H1 (cell line): ENCODE data around the gene ITGB1BP1. TPM values are rescaled to one million over a fixed set of nuclear protein-coding genes. Genes with fewer than 3 reads are reported as not detected.

Experiments used
- CTCF ChIA-PET: fragments of 300-600 bp; sonication (Branson Sonifier 250); formaldehyde crosslinking; loops from one replicate; lab custom pipeline; 2021; ENCODE audit not compliant: partially characterized antibody; lab: Charles Lee
- POLR2A ChIA-PET: fragments of 300-600 bp; sonication (Branson Sonifier 250); formaldehyde crosslinking; loops from one replicate; lab custom pipeline; 2021; ENCODE audit warnings: inconsistent platforms; ENCODE audit not compliant: partially characterized antibody; lab: Charles Lee
- DNase-seq, 2 experiments: peaks; one replicate each; pipeline versions ENCODE4 v3.0.0 to v3.0.0-alpha.2; 2010 to 2022; ENCODE audit warnings: low spot score in 2 of 2, low read depth in 1 of 2, mixed read lengths in 1 of 2
- FAIRE-seq: peaks from 2 replicates; lab custom pipeline; 2011; peaks lifted over from hg19 to GRCh38; lab: Jason Lieb, UNC
- H2AFZ ChIP-seq: 2 replicates; pipeline ENCODE4 v1.8.1; 2012; ENCODE audit warnings: low read length, inconsistent platforms
- H2AK5ac ChIP-seq: 2 replicates; pipeline ENCODE4 v1.6.1; 2013; ENCODE audit warnings: low read depth, low read length
- H2BK120ac ChIP-seq: replicated peaks from 2 replicates; pipeline ENCODE3; 2013; ENCODE audit warnings: low read depth, low read length, inconsistent platforms
- H2BK12ac ChIP-seq: 2 replicates; pipeline ENCODE4 v1.6.1; 2013; ENCODE audit warnings: low read depth, low read length
- H2BK15ac ChIP-seq: 2 replicates; pipeline ENCODE4 v1.6.1; 2013; ENCODE audit warnings: low read length
- H2BK20ac ChIP-seq: 2 replicates; pipeline ENCODE4 v1.6.1; 2013; ENCODE audit warnings: low read length
- H2BK5ac ChIP-seq: 2 replicates; pipeline ENCODE4 v1.6.1; 2013; ENCODE audit warnings: low read depth, low read length
- H3K14ac ChIP-seq: 2 replicates; pipeline ENCODE4 v1.6.1; 2013; ENCODE audit warnings: inconsistent platforms; ENCODE audit not compliant: insufficient read length
- H3K18ac ChIP-seq: 2 replicates; pipeline ENCODE4 v1.6.1; 2013; ENCODE audit warnings: low read length; ENCODE audit errors: extremely low read depth
- H3K23ac ChIP-seq: 2 replicates; pipeline ENCODE4 v1.6.1; 2013; ENCODE audit warnings: inconsistent platforms; ENCODE audit not compliant: insufficient read length
- H3K23me2 ChIP-seq: 2 replicates; pipeline ENCODE4 v1.6.1; 2013; ENCODE audit warnings: low read depth, low read length
- H3K27ac ChIP-seq: 2 replicates; pipeline ENCODE4 v1.6.1; 2011; ENCODE audit warnings: low read depth, low read length, inconsistent platforms
- H3K27me3 ChIP-seq, 4 experiments: replicated peaks in 1 of 4; 1 replicate in 1 of 4; 2 replicates in 3 of 4; pipeline versions ENCODE4 v1.6.1 to v1.8.1; 2011 to 2013; ENCODE audit warnings: low read length in 3 of 4, mild to moderate bottlenecking in 3 of 4, inconsistent platforms in 2 of 4, mixed read lengths in 2 of 4, moderate library complexity in 1 of 4; ENCODE audit not compliant: control insufficient read depth in 3 of 4, insufficient read depth in 3 of 4; ENCODE audit errors: extremely low read depth in 1 of 4
- H3K36me3 ChIP-seq, 4 experiments: 2 replicates each; pipeline versions ENCODE4 v1.6.1 to v1.8.1; 2011 to 2013; ENCODE audit warnings: mild to moderate bottlenecking in 4 of 4, low read length in 3 of 4, moderate library complexity in 2 of 4, control low read depth in 1 of 4, inconsistent platforms in 1 of 4; ENCODE audit not compliant: insufficient read depth in 4 of 4, control insufficient read depth in 2 of 4
- H3K4ac ChIP-seq: replicated peaks from 2 replicates; pipeline ENCODE3; 2013; ENCODE audit warnings: low read length, low read depth, mixed read lengths, inconsistent platforms; ENCODE audit not compliant: insufficient read length
- H3K4me1 ChIP-seq, 4 experiments: replicated peaks in 1 of 4; 1 replicate in 1 of 4; 2 replicates in 3 of 4; pipeline versions ENCODE4 v1.6.1 to v1.8.1; 2011 to 2013; ENCODE audit warnings: low read length in 3 of 4, inconsistent platforms in 2 of 4, mixed read lengths in 1 of 4; ENCODE audit not compliant: insufficient read depth in 4 of 4, control insufficient read depth in 3 of 4
- H3K4me2 ChIP-seq, 2 experiments: 2 replicates each; pipeline versions ENCODE4 v1.6.1 to v1.8.1; 2011 to 2013; ENCODE audit warnings: low read depth in 2 of 2, low read length in 2 of 2, control low read depth in 1 of 2, inconsistent platforms in 1 of 2, mild to moderate bottlenecking in 1 of 2; ENCODE audit not compliant: insufficient read depth in 1 of 2
- H3K4me3 ChIP-seq, 4 experiments: fragments of 200-600, 300-600 bp in 1 of 4; sonication (generic), shearing (Covaris generic), sonication (Bioruptor Twin) in 1 of 4; 2 replicates each; pipeline versions ENCODE4 v1.5.1 to v1.8.1; 2011 to 2016; ENCODE audit warnings: low read length in 4 of 4, low read depth in 3 of 4, control low read depth in 2 of 4, inconsistent platforms in 2 of 4, mild to moderate bottlenecking in 2 of 4, mixed read lengths in 1 of 4, moderate library complexity in 1 of 4; ENCODE audit not compliant: insufficient read depth in 2 of 4; ENCODE audit errors: extremely low read depth in 1 of 4
- H3K56ac ChIP-seq: replicated peaks from 2 replicates; pipeline ENCODE3; 2013; ENCODE audit warnings: low read depth, mild to moderate bottlenecking, mixed read lengths, low read length, inconsistent platforms; ENCODE audit not compliant: insufficient read length
- H3K79me1 ChIP-seq: 2 replicates; pipeline ENCODE4 v1.6.1; 2013; ENCODE audit warnings: low read depth, low read length, control low read depth
- H3K79me2 ChIP-seq, 2 experiments: 2 replicates each; pipeline versions ENCODE4 v1.6.1 to v1.8.1; 2012 to 2013; ENCODE audit warnings: low read length in 2 of 2, mild to moderate bottlenecking in 2 of 2, inconsistent platforms in 1 of 2; ENCODE audit not compliant: insufficient read depth in 2 of 2, control insufficient read depth in 1 of 2
- H3K9ac ChIP-seq, 4 experiments: replicated peaks in 1 of 4; 1 replicate in 1 of 4; 2 replicates in 3 of 4; pipeline versions ENCODE4 v1.6.1 to v1.8.1; 2011 to 2013; ENCODE audit warnings: low read depth in 3 of 4, low read length in 3 of 4, control low read depth in 2 of 4, mild to moderate bottlenecking in 2 of 4, moderate library complexity in 2 of 4, inconsistent platforms in 1 of 4; ENCODE audit errors: extremely low read depth in 1 of 4
- H3K9me3 ChIP-seq, 2 experiments: 2 replicates each; pipeline versions ENCODE4 v1.6.1 to v1.8.1; 2012 to 2013; ENCODE audit warnings: mild to moderate bottlenecking in 2 of 2, moderate library complexity in 2 of 2, control low read depth in 1 of 2, inconsistent platforms in 1 of 2, low read depth in 1 of 2, low read length in 1 of 2, mixed read lengths in 1 of 2; ENCODE audit not compliant: insufficient read depth in 2 of 2
- H4K20me1 ChIP-seq, 2 experiments: replicated peaks in 1 of 2; 2 replicates each; pipeline versions ENCODE3 to v1.8.1; 2011 to 2013; ENCODE audit warnings: inconsistent platforms in 2 of 2, low read length in 2 of 2, mild to moderate bottlenecking in 1 of 2; ENCODE audit not compliant: insufficient read depth in 2 of 2, control insufficient read depth in 1 of 2
- H4K5ac ChIP-seq: 2 replicates; pipeline ENCODE4 v1.6.1; 2013; ENCODE audit warnings: low read length, low read depth, mixed read lengths, inconsistent platforms; ENCODE audit not compliant: insufficient read length
- H4K8ac ChIP-seq: 2 replicates; pipeline ENCODE4 v1.8.0; 2013; ENCODE audit warnings: mild to moderate bottlenecking, moderate library complexity, low read length, inconsistent platforms; ENCODE audit not compliant: insufficient read depth; ENCODE audit errors: extremely low read depth
- H4K91ac ChIP-seq: replicated peaks from 2 replicates; pipeline ENCODE3; 2013; ENCODE audit warnings: low read length, mixed read lengths, inconsistent platforms; ENCODE audit not compliant: insufficient read length
- ASH2L ChIP-seq: fragments of 200-600, 300-600 bp; sonication (generic); IDR thresholded peaks from one replicate; pipeline ENCODE4 v1.7.1; 2017; ENCODE audit warnings: low read length
- BRCA1 ChIP-seq: IDR thresholded peaks from 2 replicates; pipeline ENCODE4 v1.6.1; 2012; ENCODE audit warnings: low read depth, low read length, improper control_type of control experiment
- CREB1 ChIP-seq: IDR thresholded peaks from 2 replicates; pipeline ENCODE4 v1.6.1; 2012; ENCODE audit warnings: inconsistent platforms
- E2F6 ChIP-seq: IDR thresholded peaks from 2 replicates; pipeline ENCODE4 v1.6.1; 2012; ENCODE audit warnings: inconsistent platforms
- GTF2F1 ChIP-seq: IDR thresholded peaks from 2 replicates; pipeline ENCODE4 v1.6.1; 2012; ENCODE audit warnings: low read depth, low read length, improper control_type of control experiment, borderline replicate concordance
- JUND ChIP-seq: IDR thresholded peaks from 2 replicates; pipeline ENCODE4 v1.6.1; 2011; ENCODE audit warnings: mild to moderate bottlenecking, improper control_type of control experiment, low read length
- KDM5A ChIP-seq: fragments of 200-600 bp; IDR thresholded peaks from 2 replicates; pipeline ENCODE4 v1.7.1; 2012; ENCODE audit warnings: mild to moderate bottlenecking, low read length, inconsistent platforms, mixed read lengths
- RBBP5 ChIP-seq: IDR thresholded peaks from 2 replicates; pipeline ENCODE4 v1.7.1; 2012; ENCODE audit warnings: low read depth, mild to moderate bottlenecking, inconsistent platforms, low read length, moderate library complexity, borderline replicate concordance
- RFX5 ChIP-seq: IDR thresholded peaks from 2 replicates; pipeline ENCODE4 v1.6.1; 2011; ENCODE audit warnings: low read depth, low read length, improper control_type of control experiment, borderline replicate concordance
- RXRA ChIP-seq: IDR thresholded peaks from 2 replicates; pipeline ENCODE4 v1.6.1; 2011; ENCODE audit warnings: low read depth, mild to moderate bottlenecking, low read length, moderate library complexity; ENCODE audit not compliant: insufficient read depth
- SIRT6 ChIP-seq: IDR thresholded peaks from one replicate; pipeline ENCODE4 v1.7.1; 2012; ENCODE audit warnings: low read length, inconsistent platforms
- TEAD4 ChIP-seq: IDR thresholded peaks from 2 replicates; pipeline ENCODE4 v1.6.1; 2012; ENCODE audit warnings: low read depth, low read length, inconsistent platforms, mixed read lengths
- WGBS, 2 experiments: shearing (Covaris generic) in 1 of 2; methylation state at CpG; one replicate each; pipeline versions ENCODE4 v1.1.6 to v1.1.7; 2013 to 2015; ENCODE audit warnings: low lambda C conversion rate in 2 of 2, mixed read lengths in 2 of 2, inconsistent platforms in 1 of 2, low coverage in 1 of 2, missing lambda C conversion rate in 1 of 2; ENCODE audit not compliant: insufficient replicate concordance in 2 of 2, insufficient coverage in 1 of 2, insufficient read length in 1 of 2; ENCODE audit errors: extremely low coverage in 1 of 2, missing lambda C conversion rate in 1 of 2; 5-methylcytosine and 5-hydroxymethylcytosine counted together
- polyA plus RNA-seq, 7 experiments: library from polyadenylated mRNA; depleted of rRNA in 3 of 7; stranded (reverse) in 5 of 7; unstranded in 2 of 7; fragments of >200 nt in 5 of 7; fragments of 200-250 nt in 2 of 7; gene quantifications; 1 replicate in 5 of 7; 2 replicates in 1 of 7; 4 replicates in 1 of 7; pipeline versions ENCODE4 v1.2.1 to v1.2.3, GENCODE V29; 2011 to 2013; ENCODE audit warnings: missing spikeins in 2 of 7, mixed read lengths in 2 of 7
- total RNA-seq: library from RNA; stranded (reverse); fragmentation: NEBNext Ultra II Directional; extraction: Animal tissue kit (Norgen Biotek cat#: 25700); gene quantifications from 2 replicates; pipeline ENCODE4 v1.2.1, GENCODE V29; 2021

ITGB1BP1 gene
- total and polyA plus RNA-seq, 2 of the 8 experiments (the other 6 are each of a cell fraction or from before 2014, with no cell fraction given) = 16.1 to 45.4 TPM

DNA sequence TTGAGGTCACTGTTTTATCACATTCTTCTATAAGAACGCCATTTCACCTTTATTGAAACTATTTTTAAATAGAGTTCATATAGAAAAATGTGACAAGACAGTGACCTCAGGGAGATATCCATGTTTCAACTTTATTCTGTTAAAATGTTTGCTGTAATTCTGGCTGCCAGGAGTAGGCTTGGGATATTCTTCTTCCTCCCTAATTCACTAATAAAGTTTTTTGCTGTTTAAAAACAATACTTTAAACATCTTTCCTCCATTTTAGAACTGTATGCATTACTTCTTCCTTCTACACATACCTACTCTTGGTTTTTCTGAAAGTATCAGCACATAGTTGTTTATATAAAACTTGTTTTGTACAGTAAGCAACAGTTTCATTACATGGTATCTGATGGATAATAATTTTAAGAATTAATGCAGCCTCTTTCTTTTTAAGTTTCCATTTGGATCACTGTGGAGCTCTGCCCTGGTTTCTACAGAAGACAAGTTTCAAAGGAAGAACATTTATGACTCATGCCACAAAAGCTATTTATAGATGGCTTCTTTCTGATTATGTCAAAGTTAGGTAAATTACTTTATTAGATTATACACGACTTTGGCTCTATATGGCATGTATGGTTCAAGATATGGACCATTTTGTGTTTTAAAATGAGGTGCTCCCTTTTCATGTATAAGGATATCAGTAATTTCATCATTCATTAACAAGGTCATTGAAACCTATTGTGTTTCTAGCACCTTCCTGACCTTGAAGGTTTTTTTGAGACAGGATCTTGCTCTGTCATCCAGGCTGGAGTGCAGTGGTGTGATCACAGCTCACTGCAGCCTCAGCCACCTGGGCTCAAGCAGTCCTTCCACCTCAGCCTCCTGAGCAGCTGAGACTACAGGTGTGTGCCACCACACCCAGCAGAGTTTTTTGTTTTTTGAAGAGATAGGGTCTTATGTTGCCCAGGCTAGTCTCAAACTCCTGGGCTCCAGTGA is 7.3 kb upstream of the ITGB1BP1 start:
- Histone ChIP-seq H2BK12ac (no peak overlapping the region), H3K79me2 (peaks cover 0 to 20% of the 10 kb centered on the region in 2 experiments; a peak in 2 of 4 replicates), H3K27me3 (no peaks in the 10 kb centered on the region), H4K5ac (no peak overlapping the region), H3K36me3 (peaks cover 15 to 61% (median 45%) of the 10 kb centered on the region in 4 experiments), H3K56ac (no peak overlapping the region), H4K8ac (no peak overlapping the region), H3K4me2 (no peak overlapping the region), H4K91ac (no peak overlapping the region), H2AK5ac (no peak overlapping the region), H2AFZ (no peak overlapping the region), H4K20me1 (peaks cover 0 to 2% of the 10 kb centered on the region in 2 experiments), H3K4me1 (no peaks in the 10 kb centered on the region), H2BK15ac (no peak overlapping the region), H2BK120ac (no peak overlapping the region), H3K18ac (no peak overlapping the region), H3K23me2 (no peaks in the 10 kb centered on the region), H3K27ac (no peak overlapping the region), H3K9ac (no peak overlapping the region), H2BK20ac (no peak overlapping the region), H3K79me1 (no peaks in the 10 kb centered on the region; the same call in 1 of the 2 replicates), H3K14ac (no peak overlapping the region), H3K23ac (no peak overlapping the region), H3K9me3 (no peaks in the 10 kb centered on the region), H2BK5ac (no peak overlapping the region), H3K4me3 (no peak overlapping the region), H3K4ac (no peak overlapping the region)
- FAIRE-seq (no peak), DNase-seq (no peak)
- POLR2A ChIA-PET = interaction anchor here (0.7 to 1.0 kb wide), 2 partner anchors 12 to 24 kb away, joined by 3 read pairs; no protein-coding TSS in a partner anchor
- CTCF ChIA-PET = interaction anchor here (0.5 kb wide), 1 partner anchor 1301 kb away, joined by 3 read pairs; no protein-coding TSS in a partner anchor
- WGBS, 2 experiments = 90% methylated on average over 2 of the region's 2 CpGs; no CpG with 5 or more reads in 1 of the 2 experiments
- TF ChIP-seq KDM5A (no peak), JUND (no peak), BRCA1 (no peak), TEAD4 (no peak), E2F6 (no peak), ASH2L (no peak), RFX5 (no peak), CREB1 (no peak), SIRT6 (no peak), RBBP5 (no peak), GTF2F1 (no peak), RXRA (no peak)
